Measurements from ENCODE around the gene SH2D4B.

The SH2D4B gene

GRCh38 chr10:80496555-80497172 is 41.0 kb upstream of the SH2D4B start:
- TF ChIP-seq, protein P1, sequence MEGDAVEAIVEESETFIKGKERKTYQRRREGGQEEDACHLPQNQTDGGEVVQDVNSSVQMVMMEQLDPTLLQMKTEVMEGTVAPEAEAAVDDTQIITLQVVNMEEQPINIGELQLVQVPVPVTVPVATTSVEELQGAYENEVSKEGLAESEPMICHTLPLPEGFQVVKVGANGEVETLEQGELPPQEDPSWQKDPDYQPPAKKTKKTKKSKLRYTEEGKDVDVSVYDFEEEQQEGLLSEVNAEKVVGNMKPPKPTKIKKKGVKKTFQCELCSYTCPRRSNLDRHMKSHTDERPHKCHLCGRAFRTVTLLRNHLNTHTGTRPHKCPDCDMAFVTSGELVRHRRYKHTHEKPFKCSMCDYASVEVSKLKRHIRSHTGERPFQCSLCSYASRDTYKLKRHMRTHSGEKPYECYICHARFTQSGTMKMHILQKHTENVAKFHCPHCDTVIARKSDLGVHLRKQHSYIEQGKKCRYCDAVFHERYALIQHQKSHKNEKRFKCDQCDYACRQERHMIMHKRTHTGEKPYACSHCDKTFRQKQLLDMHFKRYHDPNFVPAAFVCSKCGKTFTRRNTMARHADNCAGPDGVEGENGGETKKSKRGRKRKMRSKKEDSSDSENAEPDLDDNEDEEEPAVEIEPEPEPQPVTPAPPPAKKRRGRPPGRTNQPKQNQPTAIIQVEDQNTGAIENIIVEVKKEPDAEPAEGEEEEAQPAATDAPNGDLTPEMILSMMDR (IDR thresholded peaks at IDR 0.05), result no peak

GRCh38 chr10:80497187-80498077 is 40.3 kb upstream of the SH2D4B start:
- TF ChIP-seq, protein P1 (IDR thresholded peaks at IDR 0.05), result no peak

DNA sequence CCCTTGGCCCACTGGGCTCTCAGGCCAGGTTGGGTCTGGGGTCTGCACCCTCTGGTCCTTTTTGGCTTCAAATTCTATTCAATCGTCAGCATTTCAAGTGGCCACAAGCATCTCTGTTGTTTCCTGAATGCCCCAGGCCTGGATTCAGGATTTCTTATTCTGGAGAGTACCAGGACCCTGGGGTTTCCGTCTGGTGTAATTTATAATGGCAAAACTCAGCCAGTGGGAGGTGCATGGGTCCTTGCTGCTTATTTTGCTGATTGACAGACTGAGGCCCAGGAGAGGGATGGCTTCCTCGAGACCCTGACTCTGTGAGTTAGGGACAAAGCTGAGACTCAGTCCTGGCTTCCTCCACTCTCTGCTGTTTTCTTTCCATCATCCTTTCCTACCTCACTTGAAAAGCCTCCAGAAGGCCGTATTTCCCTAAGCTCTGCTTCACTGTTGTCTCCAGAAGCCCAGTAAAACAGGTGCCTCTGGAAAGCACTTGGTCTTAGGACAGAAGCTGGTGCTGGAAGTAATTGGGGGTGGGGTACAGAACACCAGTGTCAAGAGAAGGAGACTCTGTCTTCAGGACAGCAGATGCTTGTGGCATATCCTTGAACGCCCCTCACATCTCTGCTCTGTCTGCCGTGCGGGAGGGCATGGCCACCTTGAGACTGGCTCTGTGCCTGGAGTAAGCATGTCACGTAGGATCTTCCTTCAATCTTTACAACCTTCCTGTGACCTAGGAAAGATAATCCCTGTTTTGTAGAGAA is 39.4 kb upstream of the SH2D4B start:
- TF ChIP-seq, protein P1 (IDR thresholded peaks at IDR 0.05), result no peak

- TF ChIP-seq, protein P1 (IDR thresholded peaks at IDR 0.05), result no peak
Observed at GRCh38 chr10:80498833-80499741, 38.6 kb upstream of the SH2D4B start.

DNA sequence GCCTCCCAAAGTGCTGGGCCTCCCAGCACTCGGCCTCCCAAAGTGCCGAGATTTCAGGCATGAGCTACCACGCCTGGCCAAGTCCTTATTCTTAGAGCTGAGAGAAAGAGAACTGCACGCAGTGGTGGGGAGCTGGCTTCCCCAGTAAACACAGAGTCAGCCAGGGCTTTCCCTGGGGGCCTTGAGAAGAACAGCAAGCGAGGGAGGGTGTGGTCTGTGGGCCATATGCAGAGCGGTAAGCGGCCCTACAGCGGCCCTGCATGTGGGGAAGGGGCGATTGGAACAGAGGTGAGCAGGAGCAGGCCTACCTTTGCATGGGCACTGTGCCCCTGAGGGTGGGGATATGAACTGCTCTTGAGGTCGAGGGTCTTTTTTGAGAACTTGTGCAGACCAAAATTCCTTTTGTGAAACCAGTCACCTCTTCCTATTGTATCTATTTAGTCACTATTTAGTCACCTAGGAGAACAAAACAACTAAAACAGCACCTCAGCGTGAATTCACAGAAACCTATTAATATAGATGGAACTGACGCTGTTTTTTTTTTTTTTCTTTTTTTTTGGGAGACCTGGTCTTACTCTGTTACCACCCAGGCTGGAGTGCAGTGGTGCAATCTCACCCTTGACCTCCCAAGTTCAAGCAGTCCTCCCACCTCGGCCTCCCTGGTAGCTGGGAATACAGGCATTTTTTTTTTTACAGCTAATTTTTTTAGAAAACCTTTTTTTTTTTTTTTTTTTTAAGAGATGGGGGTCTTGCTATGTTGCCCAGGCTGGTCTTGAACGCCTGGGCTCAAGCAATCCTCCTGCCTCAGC is 36.9 kb upstream of the SH2D4B start:
- TF ChIP-seq, protein P1 (IDR thresholded peaks at IDR 0.05), result no peak

GRCh38 chr10:80501381-80501912 is 36.3 kb upstream of the SH2D4B start:
- TF ChIP-seq, protein P1 (IDR thresholded peaks at IDR 0.05), result no peak
